ENCODE data around the gene SPDYE6.
"Not testable (repeated sequence)": the region's sequence is repeated elsewhere in the genome, so short reads cannot be mapped to it uniquely, and the experiment has no call there.

SPDYE6 gene

GRCh38 chr7:102310414-102310815 lies 45.8 kb downstream of the SPDYE6 start:
- H3K4me1 ChIP-seq (ENCODE audit: control insufficient read depth, insufficient read depth, low read length), result peaks cover 7% of the 10 kb centered on the region
- no peaks in the 10 kb centered on the region for H3K9me3 ChIP-seq (ENCODE audit: control insufficient read depth, low read length)
- no peak overlapping the region for H3K4me3 ChIP-seq (ENCODE audit: low read length)
- H3K27me3 ChIP-seq (replicated peaks; ENCODE audit: control insufficient read depth, insufficient read depth, low read length), result no peaks in the 10 kb centered on the region
- H3K9ac ChIP-seq (ENCODE audit: low read length), result no peak overlapping the region
- H3K36me3 ChIP-seq (ENCODE audit: control insufficient read depth, insufficient read depth, low read length, severe bottlenecking), result no peaks in the 10 kb centered on the region
- DNase-seq (ENCODE audit: low read depth), result no peak

DNA sequence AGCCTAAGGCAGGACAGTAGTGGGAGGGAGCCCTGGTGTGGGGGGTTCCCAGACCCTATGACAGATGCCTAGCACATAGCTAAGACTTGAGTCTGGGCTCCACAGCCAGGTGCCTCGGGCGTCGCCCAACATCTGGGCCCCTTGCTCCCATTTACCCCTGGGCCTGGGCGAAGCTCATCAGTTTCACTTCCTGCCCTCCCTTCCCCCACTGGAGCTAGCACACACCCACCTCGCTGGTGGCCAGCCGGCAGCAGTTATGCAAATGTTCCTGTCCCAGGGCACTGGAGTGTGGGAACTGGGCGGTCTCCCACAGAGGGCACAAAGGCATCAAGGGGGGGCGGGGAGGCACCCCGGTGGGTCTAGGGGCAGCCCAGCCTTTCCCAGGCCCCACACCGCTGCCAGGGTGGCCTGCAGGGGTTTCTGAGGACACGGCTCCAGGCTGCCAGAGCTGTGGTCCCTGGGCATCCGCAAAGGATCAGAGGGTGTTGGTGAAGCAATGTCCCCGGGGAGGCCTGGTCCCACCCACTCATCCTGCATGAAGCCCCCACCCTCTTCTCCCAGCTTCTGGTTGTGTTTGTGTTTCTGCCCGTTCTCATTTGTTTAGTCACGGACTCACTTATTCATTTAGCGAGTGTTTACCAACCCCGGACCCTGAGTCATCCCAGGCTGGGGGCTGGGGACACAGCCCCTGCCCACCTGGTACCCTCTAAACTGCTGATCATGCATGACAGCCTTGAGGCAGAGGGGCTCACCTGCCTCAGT lies 49.1 kb downstream of the SPDYE6 start:
- Histone ChIP-seq H3K36me3 (ENCODE audit: control insufficient read depth, insufficient read depth, low read length, severe bottlenecking) (no peaks in the 10 kb centered on the region), H3K9ac (ENCODE audit: low read length) (no peak overlapping the region), H3K27me3 (replicated peaks; ENCODE audit: control insufficient read depth, insufficient read depth, low read length) (no peaks in the 10 kb centered on the region), H3K4me3 (ENCODE audit: low read length) (no peak overlapping the region), H3K4me1 (ENCODE audit: control insufficient read depth, insufficient read depth, low read length) (peaks cover 7% of the 10 kb centered on the region), H3K9me3 (ENCODE audit: control insufficient read depth, low read length) (no peaks in the 10 kb centered on the region)
- DNase-seq (ENCODE audit: low read depth), result no peak

DNA sequence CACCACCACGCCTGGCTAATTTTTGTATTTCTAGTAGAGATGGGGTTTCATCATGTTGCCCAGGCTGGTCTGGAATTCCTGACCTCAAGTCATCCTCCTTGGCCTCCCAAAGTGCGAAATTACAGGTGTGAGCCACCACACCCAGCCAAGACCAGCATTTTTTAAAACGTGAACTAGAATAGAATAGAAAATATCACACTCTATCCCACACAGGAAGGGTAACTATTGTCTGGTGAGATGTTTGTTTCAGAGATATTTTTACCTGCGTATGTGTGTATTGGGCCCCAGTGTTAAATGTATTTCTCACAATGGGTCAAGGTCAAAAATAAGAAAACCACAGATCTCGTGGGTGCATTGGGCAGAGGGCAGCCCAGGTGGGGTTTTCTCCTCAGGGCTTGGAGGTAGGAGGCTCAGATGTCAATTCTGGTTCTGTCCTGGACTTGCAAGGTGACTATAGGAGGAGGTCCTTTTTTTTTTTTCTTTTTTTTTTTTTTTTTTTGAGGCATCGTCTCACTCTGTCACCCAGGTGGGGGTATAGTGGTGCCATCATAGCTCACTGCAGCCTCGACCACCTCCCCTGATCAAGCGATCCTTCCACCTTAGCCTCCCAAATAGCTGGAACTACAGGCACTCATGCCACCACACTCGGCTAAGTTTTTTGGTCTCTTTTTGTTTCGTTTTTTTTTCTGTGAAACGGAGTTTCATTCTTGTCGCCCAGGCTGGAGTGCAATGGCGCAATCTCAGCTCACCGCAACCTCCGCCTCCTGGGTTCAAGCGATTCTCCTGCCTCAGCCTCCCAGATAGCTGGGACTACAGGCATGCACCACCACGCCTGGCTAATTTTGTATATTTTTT lies 50.6 kb downstream of the SPDYE6 start:
- no peak overlapping the region for H3K4me3 ChIP-seq (ENCODE audit: low read length)
- no peak for DNase-seq (ENCODE audit: low read depth)
- H3K27me3 ChIP-seq (replicated peaks; ENCODE audit: control insufficient read depth, insufficient read depth, low read length), result peaks cover 6% of the 10 kb centered on the region
- no peak overlapping the region for H3K9ac ChIP-seq (ENCODE audit: low read length)
- H3K4me1 ChIP-seq (ENCODE audit: control insufficient read depth, insufficient read depth, low read length), result peaks cover 7% of the 10 kb centered on the region
- H3K9me3 ChIP-seq (ENCODE audit: control insufficient read depth, low read length), result no peaks in the 10 kb centered on the region
- no peaks in the 10 kb centered on the region for H3K36me3 ChIP-seq (ENCODE audit: control insufficient read depth, insufficient read depth, low read length, severe bottlenecking)

GRCh38 chr7:102304668-102305067 lies 51.6 kb downstream of the SPDYE6 start:
- Histone ChIP-seq H3K36me3 (ENCODE audit: control insufficient read depth, insufficient read depth, low read length, severe bottlenecking) (no peaks in the 10 kb centered on the region), H3K27me3 (replicated peaks; ENCODE audit: control insufficient read depth, insufficient read depth, low read length) (peaks cover 13% of the 10 kb centered on the region), H3K4me1 (ENCODE audit: control insufficient read depth, insufficient read depth, low read length) (peaks cover 7% of the 10 kb centered on the region), H3K9me3 (ENCODE audit: control insufficient read depth, low read length) (no peaks in the 10 kb centered on the region), H3K4me3 (ENCODE audit: low read length) (no peak overlapping the region), H3K9ac (ENCODE audit: low read length) (no peak overlapping the region)
- no peak for DNase-seq (ENCODE audit: low read depth)

DNA sequence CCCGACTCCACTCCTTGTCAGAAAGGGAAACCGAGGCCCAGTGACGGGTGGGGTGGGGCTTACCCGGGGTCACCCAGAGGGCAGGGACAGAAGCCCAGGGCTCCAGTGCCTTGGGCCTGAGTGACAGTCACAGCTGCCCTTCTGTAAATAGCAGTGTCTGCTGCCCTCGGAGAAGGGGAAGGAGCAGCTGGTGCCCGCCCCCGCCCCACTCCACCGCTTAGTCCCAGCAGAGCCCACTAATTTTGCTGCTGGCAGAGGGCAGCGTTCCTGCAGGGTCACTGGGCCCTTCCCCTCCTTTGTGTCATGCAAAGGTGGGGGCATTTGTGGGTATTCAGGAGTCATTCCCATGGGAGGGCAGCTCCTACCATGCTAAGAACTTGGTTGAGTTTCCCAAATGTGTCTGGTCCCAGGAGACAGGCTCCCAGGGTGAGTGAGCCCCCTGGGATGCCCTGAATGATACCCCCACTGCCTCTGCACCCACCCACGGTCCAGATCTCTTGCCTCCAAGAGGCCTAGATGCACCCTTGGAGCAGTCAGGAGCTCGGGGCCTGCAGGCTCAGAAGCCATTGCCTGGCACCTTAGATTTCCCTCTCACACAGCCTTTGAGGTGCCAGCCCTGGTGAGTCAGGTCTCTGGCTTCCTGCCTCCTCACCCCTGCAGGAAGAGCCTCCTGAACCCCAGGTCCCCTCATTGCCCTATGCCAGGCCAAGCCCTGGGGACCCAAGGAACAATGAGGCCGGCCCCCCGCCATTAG lies 52.4 kb downstream of the SPDYE6 start:
- no peak for DNase-seq (ENCODE audit: low read depth)

DNA sequence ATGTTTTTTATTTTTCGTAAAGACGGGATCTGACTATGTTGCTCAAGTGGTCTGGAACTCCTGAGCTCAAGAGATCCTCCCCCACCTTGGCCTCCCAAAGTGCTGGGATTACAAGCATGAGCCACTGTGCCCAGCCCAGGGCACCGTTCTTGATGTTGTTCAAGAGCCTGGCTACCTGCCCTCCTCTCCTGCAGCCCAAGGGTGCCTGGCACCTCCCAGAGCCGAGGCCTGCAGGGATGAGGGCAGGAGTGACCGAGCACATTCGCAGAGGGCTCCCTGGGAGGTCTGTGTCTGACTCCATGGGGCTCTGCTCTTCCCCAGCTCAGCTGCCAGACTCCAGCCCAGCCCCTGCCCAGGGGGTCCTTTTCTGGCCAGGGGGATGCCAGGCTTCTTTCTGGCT lies 54.2 kb downstream of the SPDYE6 start:
- Histone ChIP-seq H3K9ac (ENCODE audit: low read length) (no peak overlapping the region), H3K4me3 (ENCODE audit: low read length) (no peak overlapping the region), H3K4me1 (ENCODE audit: control insufficient read depth, insufficient read depth, low read length) (peaks cover 3% of the 10 kb centered on the region), H3K9me3 (ENCODE audit: control insufficient read depth, low read length) (no peaks in the 10 kb centered on the region), H3K27me3 (replicated peaks; ENCODE audit: control insufficient read depth, insufficient read depth, low read length) (peaks cover 30% of the 10 kb centered on the region), H3K36me3 (ENCODE audit: control insufficient read depth, insufficient read depth, low read length, severe bottlenecking) (no peaks in the 10 kb centered on the region)
- DNase-seq (ENCODE audit: low read depth), result no peak

More for the DNA sequence above, 52.4 kb downstream of the SPDYE6 start:
- peaks cover 17% of the 10 kb centered on the region for H3K27me3 ChIP-seq (replicated peaks; ENCODE audit: control insufficient read depth, insufficient read depth, low read length)
- no peak overlapping the region for H3K4me3 ChIP-seq (ENCODE audit: low read length)
- H3K4me1 ChIP-seq (ENCODE audit: control insufficient read depth, insufficient read depth, low read length), result peaks cover 7% of the 10 kb centered on the region
- no peak overlapping the region for H3K9ac ChIP-seq (ENCODE audit: low read length)
- no peaks in the 10 kb centered on the region for H3K9me3 ChIP-seq (ENCODE audit: control insufficient read depth, low read length)
- no peaks in the 10 kb centered on the region for H3K36me3 ChIP-seq (ENCODE audit: control insufficient read depth, insufficient read depth, low read length, severe bottlenecking)

GRCh38 chr7:102301367-102301766 lies 54.9 kb downstream of the SPDYE6 start:
- H3K9me3 ChIP-seq (ENCODE audit: control insufficient read depth, low read length); H3K4me1 ChIP-seq (ENCODE audit: control insufficient read depth, insufficient read depth, low read length); DNase-seq (ENCODE audit: low read depth); H3K36me3 ChIP-seq (ENCODE audit: control insufficient read depth, insufficient read depth, low read length, severe bottlenecking); H3K4me3 ChIP-seq (ENCODE audit: low read length); H3K9ac ChIP-seq (ENCODE audit: low read length): not testable (repeated sequence)
- peaks cover 32% of the 10 kb centered on the region for H3K27me3 ChIP-seq (replicated peaks; ENCODE audit: control insufficient read depth, insufficient read depth, low read length)

- Histone ChIP-seq H3K4me1 (ENCODE audit: control insufficient read depth, insufficient read depth, low read length) (no peaks in the 10 kb centered on the region), H3K4me3 (ENCODE audit: low read length) (no peak overlapping the region), H3K27me3 (replicated peaks; ENCODE audit: control insufficient read depth, insufficient read depth, low read length) (peaks cover 32% of the 10 kb centered on the region), H3K9me3 (ENCODE audit: control insufficient read depth, low read length) (no peaks in the 10 kb centered on the region), H3K9ac (ENCODE audit: low read length) (no peak overlapping the region), H3K36me3 (ENCODE audit: control insufficient read depth, insufficient read depth, low read length, severe bottlenecking) (no peaks in the 10 kb centered on the region)
- DNase-seq (ENCODE audit: low read depth), result no peak
Measured at GRCh38 chr7:102300643-102301221, 55.5 kb downstream of the SPDYE6 start.

GRCh38 chr7:102297487-102298218 lies 58.6 kb downstream of the SPDYE6 start:
- Histone ChIP-seq H3K27me3 (replicated peaks; ENCODE audit: control insufficient read depth, insufficient read depth, low read length) (peaks cover 38% of the 10 kb centered on the region), H3K4me1 (ENCODE audit: control insufficient read depth, insufficient read depth, low read length) (no peaks in the 10 kb centered on the region), H3K9ac (ENCODE audit: low read length) (no peak overlapping the region), H3K9me3 (ENCODE audit: control insufficient read depth, low read length) (no peaks in the 10 kb centered on the region), H3K36me3 (ENCODE audit: control insufficient read depth, insufficient read depth, low read length, severe bottlenecking) (no peaks in the 10 kb centered on the region), H3K4me3 (ENCODE audit: low read length) (no peak overlapping the region)
- DNase-seq (ENCODE audit: low read depth), result no peak

GRCh38 chr7:102296514-102296913 lies 59.7 kb downstream of the SPDYE6 start:
- Histone ChIP-seq H3K36me3 (ENCODE audit: control insufficient read depth, insufficient read depth, low read length, severe bottlenecking) (no peaks in the 10 kb centered on the region), H3K9ac (ENCODE audit: low read length) (no peak overlapping the region), H3K9me3 (ENCODE audit: control insufficient read depth, low read length) (no peaks in the 10 kb centered on the region), H3K4me1 (ENCODE audit: control insufficient read depth, insufficient read depth, low read length) (no peaks in the 10 kb centered on the region), H3K27me3 (replicated peaks; ENCODE audit: control insufficient read depth, insufficient read depth, low read length) (peaks cover 47% of the 10 kb centered on the region), H3K4me3 (ENCODE audit: low read length) (no peak overlapping the region)
- no peak for DNase-seq (ENCODE audit: low read depth)

All from adipocyte (in vitro differentiated cells).